HCT116 (cell line): ENCODE results near the gene CCSER1. TPM values are rescaled to one million over a fixed set of nuclear protein-coding genes. Genes with fewer than 3 reads are reported as not detected.

Experiments
- ATAC-seq: fragments of 200-7000 bp; cut with Tn5 transposase; 2 replicates; pipeline ENCODE4 v1.9.1; 2020; ENCODE audit warnings: mild to moderate bottlenecking, moderate library complexity
- BruUV-seq: library from RNA; stranded (reverse); fragments of 400-500 nt; replicated peaks from 2 replicates; lab custom pipeline; 2021; lab: Mats Ljungman, UMichigan
- CTCF ChIA-PET: fragments of 300-600 bp; sonication (Branson Sonifier 250); formaldehyde crosslinking; loops from one replicate; lab custom pipeline; 2021; ENCODE audit warnings: antibody characterized with exemption; lab: Charles Lee
- POLR2A ChIA-PET: fragments of 300-600, 350-600 bp; sonication (Branson Sonifier 250); formaldehyde crosslinking; loops from one replicate; lab custom pipeline; 2021; ENCODE audit warnings: antibody characterized with exemption; lab: Charles Lee
- RAD21 ChIA-PET, 2 experiments: fragments of 300-600 bp; sonication (Branson Sonifier 250); formaldehyde crosslinking; loops; one replicate each; lab custom pipeline; 2023; ENCODE audit warnings: low total read pairs in 2 of 2; ENCODE audit not compliant: uncharacterized antibody in 2 of 2, unreplicated experiment in 2 of 2, low non-redundant PET in 1 of 2; lab: Charles Lee
- DNase-seq: peaks from one replicate; pipeline ENCODE4 v3.0.0-alpha.2; 2010; ENCODE audit warnings: low read depth, low spot score
- H2AFZ ChIP-seq: fragments of 200-600 bp; shearing (Covaris generic), sonication (generic); 2 replicates; pipeline ENCODE4 v1.6.1; 2017; ENCODE audit warnings: low read depth, mixed run types, mixed read lengths, antibody characterized with exemption, low read length; ENCODE audit not compliant: poor library complexity, severe bottlenecking
- H3K27ac ChIP-seq: 2 replicates; pipeline ENCODE4 v1.5.1; 2012; ENCODE audit warnings: low read depth, low read length
- H3K27me3 ChIP-seq: fragments of 200-600 bp; sonication (generic); 2 replicates; pipeline ENCODE4 v1.6.1; 2016; ENCODE audit warnings: mixed run types, low read length, mixed read lengths; ENCODE audit not compliant: insufficient read depth
- H3K36me3 ChIP-seq, 2 experiments: fragments of 200-500 bp in 1 of 2; fragments of 200-600 bp in 1 of 2; sonication (Bioruptor generic) in 1 of 2; sonication (generic) in 1 of 2; 2 replicates each; pipeline versions ENCODE4 v1.5.1 to v1.6.1; 2014 to 2016; ENCODE audit warnings: low read length in 2 of 2, inconsistent platforms in 1 of 2, mixed read lengths in 1 of 2, mixed run types in 1 of 2; ENCODE audit not compliant: insufficient read depth in 2 of 2, control insufficient read depth in 1 of 2
- H3K4me1 ChIP-seq, 2 experiments: fragments of 200-600 bp in 1 of 2; sonication (generic) in 1 of 2; 2 replicates each; pipeline versions ENCODE4 v1.5.1 to v1.6.1; 2012 to 2017; ENCODE audit warnings: low read length in 2 of 2, inconsistent platforms in 1 of 2, mild to moderate bottlenecking in 1 of 2, mixed read lengths in 1 of 2, mixed run types in 1 of 2, moderate library complexity in 1 of 2; ENCODE audit not compliant: insufficient read depth in 2 of 2, control insufficient read depth in 1 of 2
- H3K4me2 ChIP-seq: fragments of 200-600 bp; sonication (generic); 2 replicates; pipeline ENCODE4 v1.6.1; 2017; ENCODE audit warnings: mixed run types, low read length, mixed read lengths
- H3K4me3 ChIP-seq, 2 experiments: fragments of 200-600 bp in 1 of 2; sonication (generic) in 1 of 2; replicated peaks in 1 of 2; 2 replicates each; pipeline ENCODE4 v1.5.1; 2011 to 2016; ENCODE audit warnings: low read length in 2 of 2, control low read depth in 1 of 2, low read depth in 1 of 2, mild to moderate bottlenecking in 1 of 2, mixed read lengths in 1 of 2, mixed run types in 1 of 2
- H3K79me2 ChIP-seq: fragments of 200-600 bp; sonication (generic); 2 replicates; pipeline ENCODE4 v1.6.1; 2017; ENCODE audit warnings: mild to moderate bottlenecking, mixed run types, low read length, moderate library complexity, mixed read lengths; ENCODE audit not compliant: insufficient read depth
- H3K9ac ChIP-seq: fragments of 200-600 bp; sonication (generic); 2 replicates; pipeline ENCODE4 v1.6.1; 2016; ENCODE audit warnings: low read length, mixed read lengths
- H3K9me2 ChIP-seq: fragments of 200-600 bp; sonication (generic), shearing (Covaris generic); 2 replicates; pipeline ENCODE4 v1.6.1; 2017; ENCODE audit warnings: mixed run types, mild to moderate bottlenecking, moderate library complexity; ENCODE audit not compliant: insufficient read depth
- H3K9me3 ChIP-seq, 2 experiments: fragments of 200-500 bp in 1 of 2; fragments of 200-600 bp in 1 of 2; sonication (Bioruptor generic) in 1 of 2; sonication (generic) in 1 of 2; 2 replicates each; pipeline ENCODE4 v1.6.1; 2014 to 2017; ENCODE audit warnings: low read length in 2 of 2, mixed read lengths in 2 of 2, inconsistent platforms in 1 of 2, low read depth in 1 of 2, mild to moderate bottlenecking in 1 of 2, mixed run types in 1 of 2, moderate library complexity in 1 of 2; ENCODE audit not compliant: control insufficient read depth in 1 of 2, insufficient read depth in 1 of 2
- H4K20me1 ChIP-seq: fragments of 200-600 bp; sonication (generic), shearing (Covaris generic); 2 replicates; pipeline ENCODE4 v1.6.1; 2017; ENCODE audit warnings: mixed run types, mild to moderate bottlenecking, moderate library complexity; ENCODE audit not compliant: insufficient read depth
- CEBPB ChIP-seq: IDR thresholded peaks from 2 replicates; pipeline ENCODE4 v1.6.1; 2012; ENCODE audit warnings: low read depth
- EGR1 ChIP-seq: IDR thresholded peaks from 2 replicates; pipeline ENCODE4 v1.6.1; 2012; ENCODE audit warnings: low read depth
- ELF1 ChIP-seq: IDR thresholded peaks from 2 replicates; pipeline ENCODE4 v1.6.1; 2012; ENCODE audit warnings: low read depth, borderline replicate concordance
- EZH2 ChIP-seq: fragments of 200-600 bp; sonication (generic); IDR thresholded peaks from 2 replicates; pipeline ENCODE4 v1.6.1; 2017; ENCODE audit warnings: antibody characterized with exemption, mixed run types
- JUND ChIP-seq: IDR thresholded peaks from 2 replicates; pipeline ENCODE4 v1.6.1; 2012
- POLR2AphosphoS5 ChIP-seq: IDR thresholded peaks from 2 replicates; pipeline ENCODE4 v1.6.1; 2011; ENCODE audit warnings: mild to moderate bottlenecking, low read depth, low read length, moderate library complexity
- SIN3A ChIP-seq: IDR thresholded peaks from 2 replicates; pipeline ENCODE4 v1.6.1; 2012; ENCODE audit warnings: low read depth
- SP1 ChIP-seq: IDR thresholded peaks from 2 replicates; pipeline ENCODE4 v1.6.1; 2012; ENCODE audit warnings: low read depth
- SRF ChIP-seq: IDR thresholded peaks from 2 replicates; pipeline ENCODE4 v1.6.1; 2012; ENCODE audit warnings: low read depth
- TCF7L2 ChIP-seq: IDR thresholded peaks from 2 replicates; pipeline ENCODE4 v1.7.0; 2011; ENCODE audit warnings: borderline replicate concordance, inconsistent platforms; ENCODE audit not compliant: insufficient read depth, insufficient read length; ENCODE audit errors: extremely low read depth
- YY1 ChIP-seq: IDR thresholded peaks from 2 replicates; pipeline ENCODE4 v1.6.1; 2011; ENCODE audit warnings: low read length, low read depth, moderate library complexity, mild to moderate bottlenecking; ENCODE audit not compliant: insufficient replicate concordance; ENCODE audit errors: extremely low read depth
- intact Hi-C: fragments of 100-400 bp; cut with micrococcal nuclease; formaldehyde crosslinking; loops from 2 replicates; pipeline ENCODE4 v1.10.0; 2022
- total RNA-seq: library from RNA; stranded (reverse); gene quantifications from one replicate; pipeline ENCODE4 v1.2.1, GENCODE V29; 2021; ENCODE audit not compliant: unreplicated experiment
- TF ChIP-seq, protein P1 (sequence below): IDR thresholded peaks from 2 replicates; pipeline ENCODE4 v1.6.1; 2011; ENCODE audit warnings: mild to moderate bottlenecking, low read length, moderate library complexity; ENCODE audit not compliant: insufficient replicate concordance; ENCODE audit errors: extremely low read depth
- TF ChIP-seq, protein P2 (sequence below): IDR thresholded peaks from 2 replicates; pipeline ENCODE4 v1.6.1; 2012

Gene CCSER1
- total RNA-seq, 1 experiment from 2014 or later = 6.7 TPM

DNA sequence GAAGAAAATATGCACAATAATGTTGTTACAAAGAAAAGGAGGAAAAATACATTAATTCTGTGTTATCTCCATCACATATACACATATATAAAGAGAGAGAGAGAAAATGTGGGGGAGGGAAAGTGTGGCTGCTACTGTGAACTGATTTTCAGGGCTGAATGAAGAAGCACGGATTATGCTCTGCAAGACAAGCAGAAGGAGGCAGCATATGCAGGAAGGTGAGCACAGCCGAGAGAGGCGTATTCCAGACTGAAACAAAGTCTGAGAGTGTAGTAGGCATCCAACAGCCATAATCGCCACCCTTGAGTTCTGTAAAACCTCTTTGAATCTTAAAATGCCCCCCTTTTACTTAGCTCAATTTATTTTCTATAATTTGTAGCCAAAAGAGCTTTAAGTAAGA lies 1094.8 kb downstream of the CCSER1 start:
- Histone ChIP-seq H3K27me3 (no peaks in the 10 kb centered on the region), H3K9ac (no peak overlapping the region), H3K4me1 (no peaks in the 10 kb centered on the region), H3K4me3 (no peak overlapping the region), H3K79me2 (no peaks in the 10 kb centered on the region), H3K36me3 (no peaks in the 10 kb centered on the region), H3K27ac (no peak overlapping the region), H3K9me2 (no peaks in the 10 kb centered on the region), H3K9me3 (no peaks in the 10 kb centered on the region), H2AFZ (no peak overlapping the region), H3K4me2 (no peak overlapping the region), H4K20me1 (no peaks in the 10 kb centered on the region; the same call in 1 of the 2 replicates)
- CTCF ChIA-PET = no interaction called here
- DNase-seq (no peak), ATAC-seq (no peak)
- POLR2A ChIA-PET = no interaction called here
- TF ChIP-seq, protein P1, sequence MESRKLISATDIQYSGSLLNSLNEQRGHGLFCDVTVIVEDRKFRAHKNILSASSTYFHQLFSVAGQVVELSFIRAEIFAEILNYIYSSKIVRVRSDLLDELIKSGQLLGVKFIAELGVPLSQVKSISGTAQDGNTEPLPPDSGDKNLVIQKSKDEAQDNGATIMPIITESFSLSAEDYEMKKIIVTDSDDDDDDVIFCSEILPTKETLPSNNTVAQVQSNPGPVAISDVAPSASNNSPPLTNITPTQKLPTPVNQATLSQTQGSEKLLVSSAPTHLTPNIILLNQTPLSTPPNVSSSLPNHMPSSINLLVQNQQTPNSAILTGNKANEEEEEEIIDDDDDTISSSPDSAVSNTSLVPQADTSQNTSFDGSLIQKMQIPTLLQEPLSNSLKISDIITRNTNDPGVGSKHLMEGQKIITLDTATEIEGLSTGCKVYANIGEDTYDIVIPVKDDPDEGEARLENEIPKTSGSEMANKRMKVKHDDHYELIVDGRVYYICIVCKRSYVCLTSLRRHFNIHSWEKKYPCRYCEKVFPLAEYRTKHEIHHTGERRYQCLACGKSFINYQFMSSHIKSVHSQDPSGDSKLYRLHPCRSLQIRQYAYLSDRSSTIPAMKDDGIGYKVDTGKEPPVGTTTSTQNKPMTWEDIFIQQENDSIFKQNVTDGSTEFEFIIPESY = no peak
- TF ChIP-seq SRF (no peak), SP1 (no peak), ELF1 (no peak), POLR2AphosphoS5 (no peak), CEBPB (no peak), JUND (no peak), YY1 (no peak), EGR1 (no peak), EZH2 (no peak), SIN3A (no peak), TCF7L2 (no peak)
- TF ChIP-seq, protein P2, sequence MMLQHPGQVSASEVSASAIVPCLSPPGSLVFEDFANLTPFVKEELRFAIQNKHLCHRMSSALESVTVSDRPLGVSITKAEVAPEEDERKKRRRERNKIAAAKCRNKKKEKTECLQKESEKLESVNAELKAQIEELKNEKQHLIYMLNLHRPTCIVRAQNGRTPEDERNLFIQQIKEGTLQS = no peak
- intact Hi-C loops = no loop called here
- no TSS peak for BruUV-seq
- RAD21 ChIA-PET = no interaction called here
